CD4-positive, alpha-beta T cell treated with Interleukin-10 for 1 hour (primary cell): Measurements from ENCODE around the gene LRCH4.

Experiments
- DNase-seq: peaks from one replicate; pipeline ENCODE4 v3.0.0-alpha.2; 2020

The LRCH4 gene

GRCh38 chr7:100585511-100586265, at the start of gene LRCH4:
Gene LRCH4 (minus strand): TSS chr7:100586129. CDS start chr7:100586100, 29 bp downstream.
- peak; percentile 69 for DNase-seq

GRCh38 chr7:100632951-100633717, 47.2 kb upstream of the LRCH4 start:
- DNase-seq = peak; percentile 68

GRCh38 chr7:100630066-100630465, 44.1 kb upstream of the LRCH4 start:
- DNase-seq = no peak

GRCh38 chr7:100629117-100629716, 43.3 kb upstream of the LRCH4 start:
- peak; percentile 26 for DNase-seq

GRCh38 chr7:100627238-100627549, 41.3 kb upstream of the LRCH4 start:
- DNase-seq = no peak

- DNase-seq = peak; percentile 93
These were observed 40.8 kb upstream of the LRCH4 start for GRCh38 chr7:100626530-100627237.

- DNase-seq = no peak
These were observed 40.1 kb upstream of the LRCH4 start for GRCh38 chr7:100626055-100626454.

- no peak for DNase-seq
These were observed 38.3 kb upstream of the LRCH4 start for GRCh38 chr7:100623951-100624824.

GRCh38 chr7:100621554-100621953, 35.6 kb upstream of the LRCH4 start:
- DNase-seq = no peak

GRCh38 chr7:100620804-100621203, 34.9 kb upstream of the LRCH4 start:
- DNase-seq = no peak

GRCh38 chr7:100620239-100620638, 34.3 kb upstream of the LRCH4 start:
- DNase-seq = no peak

GRCh38 chr7:100614308-100614861, 28.5 kb upstream of the LRCH4 start:
- no peak for DNase-seq

GRCh38 chr7:100613412-100614175, 27.7 kb upstream of the LRCH4 start:
- no peak for DNase-seq

- peak; percentile 20 for DNase-seq
These were observed 26.9 kb upstream of the LRCH4 start for GRCh38 chr7:100612730-100613390.

GRCh38 chr7:100611983-100612729, 26.2 kb upstream of the LRCH4 start, which contains the start of gene MOSPD3:
Gene MOSPD3 (plus strand): TSS chr7:100612540. CDS start chr7:100612792, 252 bp downstream.
- peak; percentile 98 for DNase-seq

- DNase-seq = no peak
These were observed 24.0 kb upstream of the LRCH4 start for GRCh38 chr7:100609958-100610357.

GRCh38 chr7:100607111-100607510, 21.2 kb upstream of the LRCH4 start:
- no peak for DNase-seq

- DNase-seq = no peak
These were observed 20.4 kb upstream of the LRCH4 start for GRCh38 chr7:100606313-100606712.
